GM10847 (cell line): ENCODE measurements around the gene MMP14.

Source experiments
- POLR2A ChIP-seq: IDR thresholded peaks from 2 replicates; pipeline ENCODE4 v1.6.1; 2011; ENCODE audit not compliant: insufficient read length; ENCODE audit errors: extremely low read depth

Gene MMP14

DNA sequence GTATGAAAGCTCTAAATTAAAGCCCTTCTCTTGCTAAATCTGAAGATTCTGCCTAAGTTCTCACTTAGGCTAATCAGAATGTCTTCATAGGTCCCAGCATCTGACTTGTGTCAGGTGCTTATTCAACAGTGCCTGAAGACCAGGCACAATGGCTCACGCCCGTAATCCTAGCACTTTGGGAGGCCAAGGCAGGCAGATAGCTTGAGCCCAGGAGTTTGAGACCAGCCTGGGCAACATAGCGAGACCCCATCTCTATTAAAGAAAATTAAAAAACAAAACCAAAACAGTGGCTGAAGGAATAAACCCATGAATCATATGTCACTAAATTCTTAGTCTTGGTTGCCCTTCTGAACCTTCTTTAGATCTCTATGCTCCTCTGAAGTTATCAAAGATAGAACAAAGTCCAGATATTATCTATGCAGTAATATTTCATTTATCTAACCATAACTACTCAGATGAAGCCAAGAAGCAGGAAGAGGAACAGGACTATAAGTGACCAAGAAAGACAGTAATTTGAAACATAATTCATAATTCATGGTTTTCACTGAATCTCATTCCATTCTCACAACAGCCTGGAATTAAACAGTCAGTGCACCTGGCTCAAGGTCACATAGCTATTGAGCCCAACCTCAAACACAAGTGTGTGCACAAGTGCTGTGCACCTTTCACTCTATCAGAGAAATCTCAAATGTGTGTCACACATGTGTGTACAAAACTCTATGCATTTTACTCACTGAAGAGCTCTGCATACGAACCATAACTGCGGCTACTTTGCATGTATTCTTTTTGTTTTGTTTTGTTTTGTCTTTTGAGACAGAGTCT, 27.8 kb upstream of the MMP14 start:
- no peak for TF ChIP-seq POLR2A

- TF ChIP-seq POLR2A = no peak
These were observed 24.7 kb upstream of the MMP14 start for GRCh38 chr14:22811722-22812121.

DNA sequence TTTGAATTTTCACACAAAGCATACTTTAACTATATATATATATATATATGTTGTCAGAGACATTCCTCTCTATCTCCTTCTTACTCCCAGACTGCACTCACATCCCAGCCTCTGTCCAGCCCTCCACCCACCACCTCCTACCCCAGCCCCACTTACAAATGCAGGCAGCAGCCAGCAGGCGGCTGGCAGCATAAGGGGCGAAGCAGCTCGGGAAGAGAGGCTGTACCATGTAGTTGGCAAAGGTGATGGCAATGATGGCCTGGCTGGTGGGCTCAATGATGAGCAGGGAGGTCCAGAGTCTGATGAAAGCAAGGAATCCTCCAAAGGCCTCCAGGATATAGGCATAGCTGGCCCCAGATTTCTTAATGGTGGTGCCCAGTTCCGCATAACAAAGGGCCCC, 23.6 kb upstream of the MMP14 start:
- no peak for TF ChIP-seq POLR2A

DNA sequence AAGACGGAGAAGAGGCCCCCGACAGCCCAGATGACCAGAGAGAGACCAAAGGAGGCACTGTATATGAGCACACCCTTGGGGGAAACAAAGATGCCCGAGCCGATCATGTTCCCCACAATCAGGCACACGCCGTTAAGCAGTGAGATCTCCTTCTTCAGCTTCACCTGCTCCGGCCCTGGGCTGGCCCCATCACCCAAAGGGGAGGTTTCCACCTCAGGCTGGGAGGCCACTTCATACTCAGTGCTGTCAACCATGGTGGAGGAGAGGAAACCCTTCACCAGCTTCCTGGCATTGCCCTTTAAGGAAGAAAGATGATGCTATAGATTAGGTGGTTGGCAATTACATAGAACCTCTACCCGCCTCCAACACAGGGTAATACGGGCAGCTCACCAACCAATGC, 23.2 kb upstream of the MMP14 start:
- TF ChIP-seq POLR2A = no peak

DNA sequence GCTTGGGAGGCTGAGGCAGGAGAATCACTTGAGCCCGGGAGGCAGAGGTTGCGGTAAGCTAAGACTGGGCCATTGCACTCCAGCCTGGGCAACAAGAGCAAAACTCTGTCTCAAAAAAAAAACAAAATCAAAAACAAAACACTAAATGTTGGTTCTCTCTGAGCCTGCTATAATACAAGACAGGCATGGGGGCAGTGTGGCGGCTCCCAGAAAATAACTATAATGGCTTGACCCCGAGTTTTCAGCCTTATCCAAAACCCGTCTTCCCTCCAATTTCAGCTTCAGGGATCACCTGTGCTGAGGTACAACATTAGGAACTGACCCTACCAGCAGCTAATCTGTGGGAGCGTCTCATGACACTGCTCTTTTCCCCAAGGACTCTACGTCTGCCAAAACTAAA, 22.0 kb upstream of the MMP14 start:
- no peak for TF ChIP-seq POLR2A

- TF ChIP-seq POLR2A = no peak
These were observed 21.3 kb upstream of the MMP14 start, which contains the start of gene SLC7A7 for GRCh38 chr14:22814941-22815713. TSS of gene SLC7A7 (minus strand) at chr14:22815435. CDS start at chr14:22813398, 2,037 bp downstream.

DNA sequence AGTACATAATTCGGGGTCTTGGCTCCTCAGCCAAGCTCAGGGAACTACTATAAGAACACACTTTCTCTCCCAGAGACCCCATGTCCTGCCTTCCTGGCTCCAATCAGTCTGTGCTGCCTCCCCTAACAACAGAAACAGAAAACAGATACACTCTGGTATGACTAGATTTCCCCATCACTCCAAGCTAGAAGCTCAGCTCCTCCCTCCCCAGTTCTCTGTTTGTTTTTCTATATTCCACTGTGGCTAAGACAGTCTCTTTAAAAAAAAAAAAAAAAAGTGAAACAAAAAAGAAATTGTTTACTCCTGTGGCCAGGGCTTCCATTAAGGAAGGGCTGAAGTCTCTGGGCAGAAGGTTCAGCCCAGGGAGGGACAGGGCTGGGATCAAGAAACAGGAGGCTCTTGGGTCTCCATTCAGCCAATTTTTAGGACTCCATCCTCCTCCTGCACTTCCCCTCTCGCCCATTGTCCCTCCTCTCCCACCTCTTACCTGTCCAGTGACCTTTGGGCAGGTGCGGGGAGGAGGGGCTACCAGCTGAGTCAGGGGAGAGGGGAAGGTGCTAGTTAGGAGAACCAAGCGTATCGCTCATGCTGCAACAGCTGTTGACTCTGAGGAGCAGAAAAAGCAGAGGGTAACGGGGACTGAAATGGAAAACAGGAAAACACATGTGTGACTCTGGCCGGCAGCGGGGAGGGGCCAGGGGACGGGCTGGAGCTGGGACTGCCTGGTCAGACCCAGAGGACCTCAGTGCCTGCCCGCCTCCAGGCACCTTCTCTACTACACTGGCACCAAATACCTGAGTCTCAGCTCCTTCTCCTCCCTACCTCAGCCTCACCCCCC, 17.0 kb upstream of the MMP14 start:
- no peak for TF ChIP-seq POLR2A

GRCh38 chr14:22820731-22821130, 15.7 kb upstream of the MMP14 start:
- TF ChIP-seq POLR2A = no peak

DNA sequence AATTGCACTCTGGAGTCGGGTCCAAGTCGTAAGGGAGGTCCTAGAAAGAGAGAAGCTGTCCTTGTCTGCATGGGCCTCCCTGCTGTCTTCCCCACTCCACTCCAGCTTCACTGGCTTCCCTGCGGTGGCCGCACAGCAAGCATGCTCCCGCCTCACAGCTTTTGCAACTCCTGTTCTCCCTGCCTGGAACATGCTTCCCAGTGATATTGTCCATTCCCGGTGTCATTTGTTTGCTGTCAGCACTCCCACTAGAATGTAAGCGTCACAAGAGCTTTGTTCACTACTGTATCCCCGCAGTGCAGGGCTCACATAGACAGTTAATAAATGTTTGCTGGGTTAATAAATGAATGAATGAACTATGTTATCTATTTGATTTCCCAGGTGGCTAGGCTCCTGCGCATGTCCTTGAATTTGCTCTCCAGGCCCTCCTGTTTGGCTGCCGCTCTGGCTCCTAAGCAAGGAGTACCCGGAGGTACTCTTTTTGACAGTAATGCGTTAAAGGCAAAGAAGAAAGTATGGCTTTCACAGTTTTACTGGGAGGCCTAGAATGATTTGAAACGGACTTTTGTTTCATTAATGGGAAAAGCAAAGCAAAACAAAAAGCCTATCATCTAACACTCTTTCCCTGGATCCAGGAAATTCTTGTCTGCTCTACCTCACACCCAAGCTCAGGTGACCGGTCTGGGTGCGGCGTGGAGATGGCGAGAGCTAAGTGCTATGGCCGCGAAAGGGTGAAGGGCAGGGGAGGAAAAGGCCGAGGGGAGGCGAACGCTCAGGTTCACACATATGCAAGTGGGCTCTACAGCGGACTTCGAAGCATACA, 15.0 kb upstream of the MMP14 start:
- TF ChIP-seq POLR2A = no peak

DNA sequence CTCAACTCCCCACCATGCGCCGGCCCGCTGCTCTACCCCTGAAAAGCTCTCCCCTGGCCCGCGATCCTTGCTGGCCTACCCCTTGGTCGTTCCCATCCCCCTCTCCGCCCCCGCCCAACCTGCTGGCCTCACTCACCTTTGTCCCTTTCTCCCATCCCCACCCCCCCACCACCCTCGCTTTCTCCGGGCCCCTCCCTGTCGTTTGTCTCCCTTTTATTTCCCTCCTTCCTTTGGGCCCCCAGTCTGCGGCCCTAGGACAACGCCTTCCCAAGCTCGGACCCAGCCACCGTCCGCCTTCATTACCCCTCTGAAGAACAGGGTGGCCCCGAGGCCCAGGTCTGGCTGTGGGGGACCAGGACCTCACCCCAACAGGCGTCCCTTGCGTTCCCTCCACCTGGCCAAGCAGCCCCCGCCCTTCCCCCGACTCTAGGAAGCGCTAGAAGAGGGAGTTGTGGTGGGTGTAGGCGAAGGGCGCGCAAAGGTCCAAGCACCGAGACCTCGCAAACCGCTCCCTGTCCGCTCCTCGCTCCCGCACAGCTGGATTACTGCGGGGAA, 14.3 kb upstream of the MMP14 start:
- TF ChIP-seq POLR2A = no peak

- TF ChIP-seq POLR2A = no peak
These were observed 13.8 kb upstream of the MMP14 start for GRCh38 chr14:22822571-22823098.

DNA sequence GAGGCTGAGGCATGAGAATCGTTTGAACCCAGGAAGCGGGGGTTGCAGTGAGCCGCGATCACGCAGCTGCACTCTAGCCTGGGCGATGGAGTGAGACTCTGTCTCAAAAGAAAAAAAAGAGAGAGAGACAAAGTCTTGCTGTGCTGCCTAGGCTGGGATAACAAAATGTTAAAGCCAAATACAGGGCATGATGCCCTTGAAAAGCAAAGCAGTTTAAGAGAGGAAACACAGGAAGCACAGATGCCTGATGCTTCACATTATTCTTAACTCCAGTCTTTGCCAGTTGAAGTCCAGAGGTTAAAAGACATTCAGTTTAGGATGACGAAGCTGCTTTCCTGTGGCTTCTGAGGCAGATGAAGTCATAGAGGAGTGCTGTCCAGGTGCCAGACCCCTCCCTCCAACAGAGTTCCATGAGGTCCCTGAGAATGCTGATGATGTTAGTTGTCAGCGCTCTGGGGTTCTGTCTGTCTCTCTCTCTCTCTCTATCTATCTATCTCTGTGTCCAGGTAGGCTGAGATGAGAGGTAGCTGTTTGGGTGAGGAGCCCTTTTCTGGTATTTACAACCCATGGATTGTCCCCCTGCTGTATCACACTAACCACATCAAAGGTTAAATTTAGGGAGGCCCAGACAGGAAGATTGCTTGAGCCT, 11.6 kb upstream of the MMP14 start:
- TF ChIP-seq POLR2A = no peak

DNA sequence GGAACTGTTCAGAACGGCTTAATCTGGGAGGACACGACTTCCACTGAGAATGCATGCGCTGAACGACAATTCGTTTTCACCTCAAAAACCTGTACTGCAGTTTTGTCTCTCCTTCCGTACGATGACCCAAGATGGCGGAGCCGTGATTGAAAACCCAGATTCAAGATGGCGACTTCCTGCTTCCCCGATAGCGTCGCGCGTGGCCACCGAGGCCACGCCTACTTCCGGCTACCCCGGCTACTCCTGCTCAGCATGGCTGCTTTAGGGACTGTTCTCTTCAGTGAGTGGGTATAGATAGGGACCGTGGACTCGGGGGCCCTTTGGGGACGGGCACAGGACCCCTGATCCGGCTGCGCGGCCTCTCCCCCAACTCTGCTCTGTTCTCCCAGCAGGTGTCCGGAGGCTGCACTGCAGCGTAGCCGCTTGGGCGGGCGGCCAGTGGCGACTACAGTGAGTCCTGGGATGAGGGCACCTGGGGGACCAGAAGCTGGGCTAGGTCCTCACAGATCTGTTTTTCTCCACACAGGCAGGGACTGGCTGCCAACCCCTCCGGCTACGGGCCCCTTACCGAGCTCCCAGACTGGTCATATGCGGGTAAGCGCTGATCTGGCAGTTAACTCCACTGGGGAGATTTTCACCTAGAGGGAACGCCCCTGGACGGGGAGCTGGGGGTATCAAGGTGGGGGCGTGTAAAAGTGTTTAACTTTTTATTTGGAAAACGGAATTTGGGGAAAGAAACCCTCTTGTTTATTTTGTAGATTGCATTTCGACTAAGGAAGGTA, 6.5 kb upstream of the MMP14 start, which contains the start of gene MRPL52:
MRPL52 (plus strand) TSS at position 227 of the 782 bp plus-strand sequence; CDS start at position 253, 26 bp downstream.
- TF ChIP-seq POLR2A = peak; percentile 61

DNA sequence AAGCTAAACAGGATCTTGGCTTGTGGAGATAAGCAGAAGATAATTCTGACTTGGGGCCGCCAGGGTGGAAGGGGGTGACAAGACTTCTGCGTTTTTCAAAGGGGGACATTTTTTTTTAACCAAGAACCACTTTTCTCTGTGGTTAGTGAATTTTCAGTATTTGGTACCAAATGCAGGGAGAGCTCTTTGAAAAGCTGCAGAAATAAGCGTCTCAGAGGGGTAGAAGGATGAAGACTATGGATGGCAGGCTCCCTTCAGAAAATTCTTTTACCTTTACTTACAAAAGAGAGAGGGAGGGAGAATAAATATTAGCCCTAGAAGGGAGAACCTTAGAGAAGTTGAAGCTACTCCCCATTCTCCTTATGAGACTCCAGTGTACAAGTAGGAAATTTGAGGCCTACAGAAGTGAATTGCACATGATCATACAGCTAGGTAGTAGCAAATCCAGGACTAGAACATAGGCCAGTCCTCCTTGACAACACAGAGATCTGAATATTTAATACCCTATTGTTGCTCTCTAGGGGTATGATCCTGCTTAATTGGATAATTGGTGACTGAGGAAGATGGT, 5.9 kb upstream of the MMP14 start:
- TF ChIP-seq POLR2A = no peak
